Germinal center (tissue), 1 donor: Measurements from ENCODE around the gene NOL4L.
A peak's percentile ranks its signal among the peaks of the same experiment; 100 is the strongest.

Experiments used
- DNase-seq: peaks from one replicate; pipeline ENCODE4 v3.0.0; 2012; ENCODE audit warnings: mixed read lengths, low spot score

NOL4L gene

DNA sequence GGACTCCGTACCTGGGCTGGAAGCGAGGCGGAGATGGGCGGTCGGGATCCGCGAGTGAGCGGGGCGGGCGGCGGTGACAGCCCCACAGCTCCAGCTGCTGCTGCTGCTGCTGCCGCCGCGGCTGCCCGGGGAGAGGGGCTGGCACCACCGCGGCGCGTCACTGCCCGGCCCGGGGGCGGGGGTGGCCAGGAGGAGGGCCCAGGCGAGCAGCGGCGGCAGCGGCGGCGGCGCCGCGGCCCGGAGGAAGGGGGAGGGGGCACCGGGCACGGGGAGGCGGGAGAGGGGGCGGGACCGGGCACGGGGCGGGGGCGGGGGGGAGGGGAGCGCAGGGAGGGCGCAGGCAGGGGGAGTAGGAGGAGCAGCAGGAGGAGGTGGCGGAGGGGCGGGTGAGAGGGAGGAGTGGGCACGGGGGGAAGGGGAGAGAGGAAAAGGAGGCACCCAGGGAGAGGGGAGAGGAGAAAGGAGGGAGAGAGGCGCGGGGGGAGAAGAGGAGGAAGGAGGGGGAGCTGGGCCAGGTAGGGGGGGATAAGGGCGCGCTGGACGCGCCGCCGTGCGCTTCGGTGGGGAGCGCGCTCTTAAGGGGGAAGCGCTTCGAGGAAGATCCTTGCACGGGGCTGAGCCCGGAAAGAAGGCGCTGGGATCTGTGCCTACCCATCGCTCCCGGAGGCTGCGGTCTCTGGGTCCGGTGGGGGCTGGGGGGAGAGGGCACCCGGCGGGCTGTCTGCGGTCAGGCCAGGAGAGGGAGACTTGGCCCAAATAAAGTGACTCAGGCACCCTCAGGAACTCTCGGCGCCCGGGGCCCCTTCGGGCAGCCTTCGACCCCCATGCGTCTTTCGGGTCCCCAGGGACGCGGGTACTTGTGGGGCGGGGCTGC is 101.5 kb downstream of the NOL4L start:
- peak; percentile 47 for DNase-seq

DNA sequence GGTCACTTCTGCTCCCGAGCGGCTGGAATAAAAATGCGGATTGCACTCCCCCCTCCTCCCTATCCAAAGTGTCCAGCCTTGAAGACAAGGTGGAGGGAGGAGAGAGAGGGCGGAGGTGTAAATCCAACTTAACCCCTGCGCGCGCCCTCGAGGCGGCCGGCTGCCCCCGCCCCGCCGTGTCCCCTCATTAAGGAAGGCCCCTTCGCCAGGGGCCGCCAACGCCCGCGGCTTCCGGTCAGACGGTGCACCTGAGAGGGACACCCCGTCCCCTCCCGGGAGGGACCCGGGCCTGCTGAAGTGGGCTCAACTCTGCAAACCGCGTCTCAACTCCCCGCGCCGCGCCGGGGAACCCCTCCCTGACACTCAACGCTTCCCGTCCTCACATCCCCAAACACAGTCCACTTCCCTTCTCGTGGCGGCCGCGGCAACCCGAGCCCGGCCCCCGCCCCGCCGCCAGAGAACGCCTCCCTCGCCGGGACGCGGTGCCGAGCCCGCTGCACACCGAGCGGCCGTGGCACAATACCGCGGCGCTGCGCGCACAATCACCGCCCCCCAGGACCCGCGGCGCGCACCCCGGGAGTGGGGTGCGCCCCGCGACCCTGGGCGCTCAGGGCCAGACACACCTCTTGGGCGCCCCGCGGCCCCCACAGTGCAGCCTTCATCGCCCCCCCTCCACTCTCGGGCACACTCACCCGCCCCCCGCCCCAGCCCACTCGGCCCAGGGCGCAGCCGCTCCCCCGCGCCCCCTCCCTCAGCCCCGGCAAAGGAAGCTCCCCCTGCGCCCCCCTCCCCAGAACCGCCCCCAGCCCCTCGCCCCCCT is 102.5 kb downstream of the NOL4L start:
- DNase-seq = peak; percentile 45

- DNase-seq = no peak
Measured at GRCh38 chr20:32482143-32482441, 103.0 kb downstream of the NOL4L start.

GRCh38 chr20:32481311-32482142 is 103.6 kb downstream of the NOL4L start:
- DNase-seq = no peak

DNA sequence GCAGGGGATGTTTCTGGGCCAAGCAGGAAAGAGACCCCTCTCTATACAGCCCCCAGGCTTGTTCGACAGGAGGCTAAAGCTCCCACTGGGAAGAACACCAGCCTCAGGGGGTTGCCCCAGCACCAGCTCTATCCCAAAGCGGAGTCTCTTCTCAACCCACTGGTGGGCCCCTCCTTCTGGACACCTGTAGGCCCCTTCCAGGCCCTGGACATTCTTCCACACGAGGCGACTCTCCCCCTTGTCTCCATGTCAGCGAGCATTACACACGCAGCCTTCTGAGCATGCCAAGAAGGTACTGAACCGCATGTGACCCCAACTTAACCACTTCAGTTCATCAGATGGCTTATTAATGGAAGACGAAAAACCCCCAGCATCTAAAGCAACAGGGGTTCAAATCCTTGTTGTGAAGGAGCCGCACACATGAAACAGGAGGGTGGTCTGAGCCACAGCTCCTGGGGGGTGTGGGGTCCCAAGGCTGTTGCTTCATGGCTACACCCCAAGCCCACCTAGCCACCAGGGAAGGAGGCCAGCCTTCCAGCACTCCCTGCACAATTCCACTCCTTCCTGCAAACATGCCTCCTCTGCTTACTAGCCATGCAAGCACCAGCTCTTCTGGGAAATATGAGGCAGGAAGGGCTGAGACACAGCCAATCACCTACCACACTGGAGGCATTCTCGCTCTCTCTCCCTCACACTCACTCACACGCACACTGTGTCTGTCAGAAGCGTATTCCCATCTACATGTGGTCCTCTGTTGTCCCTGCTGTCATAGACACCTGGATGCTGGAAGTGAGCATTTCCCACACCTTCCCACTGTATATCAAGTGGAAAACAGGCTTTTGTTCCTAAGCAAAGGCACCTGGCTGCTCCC is 104.5 kb downstream of the NOL4L start:
- no peak for DNase-seq

GRCh38 chr20:32479697-32480171 is 105.4 kb downstream of the NOL4L start:
- no peak for DNase-seq

DNA sequence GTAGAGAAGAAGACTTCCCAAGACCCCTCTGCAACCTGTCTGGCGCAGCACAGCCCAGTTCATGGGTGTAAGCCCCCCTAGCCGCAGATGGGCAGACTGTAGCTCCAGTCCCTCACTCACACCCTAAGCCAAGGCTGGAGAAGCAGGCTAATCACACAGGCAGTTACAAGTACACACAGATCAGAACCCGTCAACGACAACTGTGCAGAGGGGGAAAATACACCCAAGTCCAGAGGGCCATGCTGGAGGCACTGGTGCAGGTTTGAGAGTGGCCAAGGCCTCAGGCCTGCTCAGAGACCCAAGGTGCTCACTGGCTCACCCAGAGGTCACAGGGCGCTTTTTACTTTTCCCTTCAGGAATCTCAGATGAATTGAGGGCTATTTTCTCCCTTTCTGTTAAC is 106.1 kb downstream of the NOL4L start:
- no peak for DNase-seq

DNA sequence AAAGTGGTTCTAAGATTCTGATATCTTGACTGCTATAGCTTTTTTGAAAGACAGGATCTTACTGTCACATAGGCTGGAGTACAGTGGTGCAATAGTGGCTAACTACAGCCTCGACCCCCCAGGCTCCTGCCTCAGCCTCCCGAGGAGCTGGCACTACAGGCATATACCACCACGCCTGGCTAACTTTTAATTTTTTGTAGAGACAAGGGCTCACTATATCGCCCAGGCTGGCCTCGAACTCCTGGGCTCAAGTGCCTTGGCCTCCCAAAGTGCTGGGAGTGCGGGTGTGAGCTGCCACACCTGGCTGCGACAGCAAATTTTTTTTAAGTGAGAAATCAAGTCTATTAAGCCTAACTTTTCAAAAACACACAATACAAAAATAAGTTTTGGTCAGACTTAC is 106.6 kb downstream of the NOL4L start:
- no peak for DNase-seq

DNA sequence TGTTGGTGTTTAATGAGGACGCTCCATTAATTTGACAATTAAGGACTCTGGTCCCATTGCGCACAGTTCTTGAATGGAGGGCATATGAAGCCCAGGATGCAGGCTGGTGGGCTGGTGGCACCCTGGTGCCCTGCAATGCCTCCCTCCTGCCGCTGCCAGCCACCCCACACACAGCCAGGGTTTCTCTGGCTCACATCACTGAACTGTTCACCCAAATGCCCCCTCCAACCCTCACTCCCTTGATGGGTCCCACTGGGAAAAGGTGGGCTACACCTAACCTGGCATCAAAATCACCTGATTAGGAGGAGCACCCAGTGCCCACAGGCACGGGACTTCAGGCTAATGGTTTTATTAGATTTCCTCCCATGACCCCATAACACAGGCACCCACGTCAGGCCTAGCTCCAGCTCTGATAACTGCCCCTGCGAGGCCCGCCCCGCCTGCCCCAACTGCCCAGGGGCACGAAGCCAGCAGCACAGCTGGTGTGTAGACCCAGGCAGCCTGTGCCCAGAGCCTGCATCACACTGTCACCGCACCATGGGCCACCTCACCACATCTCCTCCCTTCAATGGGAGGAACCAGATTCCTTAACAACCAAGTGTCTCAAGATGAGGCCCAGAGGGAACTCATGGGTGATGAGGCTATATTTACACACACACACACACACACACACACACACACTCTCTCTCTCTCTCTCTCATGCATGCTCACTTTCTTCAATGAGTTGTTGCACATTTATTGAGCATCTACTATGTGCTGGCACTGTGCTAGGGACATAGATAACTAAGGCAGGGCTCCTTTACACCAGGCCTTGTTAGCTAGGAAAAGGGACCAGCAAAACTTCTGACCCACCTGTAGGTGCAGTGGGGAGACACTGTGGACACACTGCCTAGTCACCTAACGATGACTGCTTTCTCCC is 107.3 kb downstream of the NOL4L start:
- DNase-seq = no peak

DNA sequence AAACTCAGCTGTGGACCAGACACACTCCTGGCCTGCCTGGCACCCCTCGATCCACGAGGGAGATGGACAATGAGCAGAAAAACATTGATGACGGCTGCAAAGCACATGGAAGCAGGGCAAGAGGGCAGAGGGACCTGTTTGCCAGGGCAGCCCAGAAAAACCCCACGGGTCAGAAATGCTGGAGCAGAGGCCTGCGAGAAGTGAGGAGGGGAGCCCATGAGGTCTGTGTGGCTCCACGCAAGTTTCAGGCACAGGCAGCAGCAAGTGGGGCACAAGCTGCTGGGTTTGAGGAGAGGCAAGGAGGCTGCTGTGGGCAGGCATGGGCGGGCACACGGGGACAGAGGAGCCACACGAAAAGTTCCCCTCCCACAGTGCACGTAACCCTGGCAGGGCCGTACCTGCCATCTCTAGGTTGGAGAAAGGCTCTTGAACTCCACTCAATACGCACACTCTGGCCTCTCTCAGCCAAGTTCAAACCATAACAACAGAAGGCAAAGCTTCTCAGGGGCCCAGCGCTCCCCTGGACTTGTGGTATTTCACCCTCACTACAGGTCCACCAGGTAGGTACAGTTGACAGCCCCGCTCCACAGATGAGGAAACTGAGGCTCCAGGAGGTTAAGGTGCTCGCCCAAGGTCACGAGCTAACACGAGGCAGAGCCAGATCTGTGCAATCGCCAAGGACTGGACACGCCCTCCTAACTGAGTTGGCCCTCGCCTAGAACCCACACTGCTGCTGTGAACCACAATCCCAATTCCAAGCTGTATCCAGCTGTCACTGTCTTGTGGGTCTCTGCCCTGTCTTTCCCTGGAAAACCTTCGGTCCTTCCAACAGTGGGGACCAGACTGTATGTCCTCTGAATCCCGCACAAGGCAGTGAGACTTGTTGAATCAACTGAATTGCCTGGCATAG is 108.2 kb downstream of the NOL4L start:
- DNase-seq = no peak

DNA sequence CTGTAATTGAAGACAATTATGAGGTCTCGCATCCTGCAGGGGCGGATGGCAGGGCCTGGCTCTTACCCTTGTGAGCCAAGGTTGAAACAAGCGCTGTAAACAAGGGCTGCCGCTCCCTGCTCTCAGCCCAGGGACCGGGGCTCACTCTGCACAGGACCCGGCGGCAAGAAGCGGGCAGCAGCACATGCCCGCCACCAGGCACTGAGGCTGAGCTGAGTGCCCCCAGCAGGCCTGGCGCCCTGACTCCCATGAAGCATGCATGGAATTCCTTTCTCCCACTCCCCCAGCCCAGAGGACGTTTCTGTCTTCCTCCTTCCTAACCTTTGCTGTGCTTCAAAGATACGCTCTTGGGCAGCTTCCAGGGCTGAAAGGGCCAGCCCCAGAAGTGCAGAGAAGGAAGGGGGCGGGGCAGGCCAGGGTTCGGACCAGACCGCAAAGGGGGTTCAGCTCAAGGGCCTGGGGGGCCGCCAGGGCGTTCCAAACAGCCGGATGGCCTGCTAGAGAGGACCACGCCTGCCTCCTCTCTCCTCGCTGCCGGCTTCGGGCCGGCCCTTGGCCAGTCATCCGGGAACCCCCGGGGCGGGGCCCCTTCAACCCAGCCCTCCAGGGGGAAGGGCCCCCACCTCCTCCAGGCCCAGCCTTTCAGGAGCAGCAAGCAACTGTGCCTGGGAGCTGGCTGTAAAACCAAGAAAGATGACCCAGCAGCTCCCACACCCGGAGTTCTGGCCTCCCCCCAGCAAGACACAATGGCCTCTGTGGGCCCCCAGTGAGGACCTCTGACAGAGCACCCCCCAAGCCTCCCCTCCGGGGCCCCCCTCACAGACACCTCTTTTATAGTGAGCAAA is 109.9 kb downstream of the NOL4L start:
- DNase-seq = no peak

- no peak for DNase-seq
Measured at GRCh38 chr20:32474717-32474966, 110.5 kb downstream of the NOL4L start.

DNA sequence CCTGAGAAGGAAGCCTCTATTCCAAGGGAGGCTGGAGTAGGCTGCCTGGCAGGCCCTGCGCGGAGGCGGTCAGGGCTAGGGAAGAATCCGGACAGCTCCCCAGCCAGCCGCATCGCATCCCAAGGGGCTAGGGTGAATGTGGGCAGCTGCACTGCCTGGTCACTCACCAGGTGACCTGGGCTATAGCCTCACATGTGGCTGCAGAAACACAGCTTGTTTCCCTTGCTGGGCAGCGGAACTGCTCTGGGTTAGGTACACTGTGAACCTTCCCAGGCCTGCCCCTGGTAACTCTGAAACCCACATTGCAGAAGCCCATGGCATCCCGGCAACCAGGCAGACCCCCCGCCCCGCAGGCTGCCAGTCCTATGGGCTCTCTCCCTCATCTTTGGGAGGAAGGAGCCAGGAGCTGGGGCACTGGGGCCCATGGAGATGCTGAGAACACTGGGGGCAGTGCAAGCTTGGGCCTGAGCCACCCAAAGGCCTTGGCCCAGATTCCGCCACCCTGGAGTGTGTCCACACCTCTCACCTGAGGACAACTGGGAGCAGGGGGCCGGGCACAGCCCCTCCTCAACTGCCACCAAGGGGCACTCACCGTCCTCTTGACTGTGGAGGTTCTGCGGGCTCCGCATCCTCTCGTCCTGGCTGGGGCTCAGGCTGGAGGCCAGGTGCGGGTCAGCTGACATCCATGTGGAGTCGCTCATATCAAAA is 111.0 kb downstream of the NOL4L start:
- no peak for DNase-seq

GRCh38 chr20:32473231-32474008 is 111.7 kb downstream of the NOL4L start:
- no peak for DNase-seq

- DNase-seq = no peak
Measured at GRCh38 chr20:32472581-32473207, 112.4 kb downstream of the NOL4L start.

GRCh38 chr20:32470940-32471339 is 114.2 kb downstream of the NOL4L start:
- no peak for DNase-seq
